CD4-positive, alpha-beta T cell treated with Interleukin-21 for 1 hour (primary cell): ENCODE results near the gene C16orf86.

Experiments used
- DNase-seq: peaks from one replicate; pipeline ENCODE4 v3.0.0-alpha.2; 2020

Gene C16orf86

DNA sequence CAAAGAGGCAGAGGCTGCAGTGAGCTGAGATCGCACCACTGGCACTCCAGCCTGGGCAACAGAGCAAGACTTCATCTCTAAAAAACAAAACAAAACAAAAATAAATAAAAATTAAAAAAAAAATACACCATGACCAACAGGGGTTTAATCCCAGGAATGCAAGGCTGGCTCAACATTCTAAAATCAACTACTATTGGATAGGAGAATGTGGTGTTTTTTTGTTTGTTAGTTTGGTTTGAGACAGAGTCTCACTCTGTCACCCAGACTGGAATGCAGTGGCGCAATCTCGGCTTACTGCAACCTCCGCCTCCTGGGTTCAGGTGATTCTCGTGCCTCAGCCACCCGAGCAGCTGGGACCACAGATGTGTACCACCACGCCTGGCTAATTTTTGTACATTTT, 32.7 kb downstream of the C16orf86 start:
- DNase-seq, result no peak

DNA sequence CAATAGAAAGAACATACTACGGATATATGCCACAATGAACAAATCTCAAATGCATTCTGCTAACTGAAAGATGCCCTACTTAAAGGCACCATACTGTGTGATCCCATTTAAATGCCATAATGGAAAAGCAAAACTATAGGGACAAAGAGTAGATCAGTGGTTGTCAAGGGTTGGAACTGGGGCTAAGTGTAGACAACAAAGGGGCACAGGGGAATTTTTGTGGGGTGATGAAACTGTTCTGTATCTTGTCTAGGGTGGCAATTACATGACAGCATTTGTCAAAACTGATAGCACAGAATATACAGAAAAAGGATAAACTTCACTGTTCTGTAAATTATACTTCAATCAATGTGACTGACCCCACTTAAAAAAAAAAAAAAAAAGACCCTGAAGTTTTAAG, 34.8 kb downstream of the C16orf86 start:
- no peak for DNase-seq

- no peak for DNase-seq
These were observed 35.5 kb downstream of the C16orf86 start for GRCh38 chr16:67702130-67702529.

GRCh38 chr16:67703626-67704025, 37.0 kb downstream of the C16orf86 start:
- DNase-seq, result no peak

- DNase-seq, result no peak
These were observed 37.5 kb downstream of the C16orf86 start for GRCh38 chr16:67704110-67704509.

DNA sequence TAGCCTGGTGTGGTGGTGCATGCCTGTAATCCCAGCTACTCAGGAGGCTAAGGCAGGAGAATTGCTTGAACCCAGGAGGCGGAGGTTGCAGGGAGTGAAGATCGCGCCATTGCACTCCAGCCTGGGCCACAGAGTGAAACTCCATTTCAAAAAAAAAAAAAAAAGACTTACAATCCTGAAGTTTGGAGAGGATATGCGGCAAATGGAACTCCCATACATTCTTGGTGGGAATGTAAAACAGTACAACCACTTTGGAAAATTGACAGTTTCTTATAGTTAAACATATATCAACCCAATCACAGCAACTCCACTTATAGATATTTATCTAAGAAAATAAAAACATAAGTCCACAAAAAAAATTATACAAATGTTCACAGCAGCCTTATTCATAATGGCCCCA, 40.6 kb downstream of the C16orf86 start:
- no peak for DNase-seq

DNA sequence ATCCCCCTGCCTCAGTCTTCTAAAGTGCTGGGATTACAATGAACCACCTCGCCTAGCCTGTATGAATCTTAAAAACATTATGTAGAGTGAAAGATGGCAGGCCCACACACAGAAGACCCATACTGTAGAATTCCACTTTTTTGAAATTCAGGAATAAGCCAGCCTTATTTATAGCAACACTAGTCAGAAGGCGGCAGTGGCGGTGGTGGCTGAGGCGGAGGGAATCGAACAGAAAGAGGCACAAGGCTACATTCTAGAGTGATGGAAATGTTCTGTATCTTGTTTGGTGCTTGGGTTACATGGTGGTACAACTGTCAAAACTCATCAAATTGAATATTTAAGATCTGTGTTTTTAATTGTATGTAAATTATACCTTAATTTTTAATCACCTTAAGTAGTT, 41.2 kb downstream of the C16orf86 start:
- DNase-seq, result no peak

DNA sequence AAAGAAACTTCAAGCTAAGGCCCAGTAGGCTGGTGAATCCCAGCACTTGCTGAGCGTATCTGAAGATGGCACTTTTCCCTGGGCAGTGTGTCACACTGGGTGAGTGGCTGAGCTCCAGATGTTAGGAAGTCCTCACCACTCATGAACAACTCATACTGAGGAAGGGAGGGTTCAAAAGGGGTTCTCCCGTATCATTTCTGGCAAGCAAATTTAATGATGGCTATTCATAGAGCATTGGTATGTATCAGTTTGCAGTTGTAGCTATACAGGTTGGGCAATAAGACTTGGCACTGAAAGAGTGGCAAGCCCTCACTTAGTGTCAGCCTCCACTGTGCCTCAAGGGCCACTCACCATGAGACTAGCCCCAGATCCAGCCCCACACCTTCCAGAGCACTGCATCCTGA, 41.8 kb downstream of the C16orf86 start:
- no peak for DNase-seq

GRCh38 chr16:67709050-67709449, 42.4 kb downstream of the C16orf86 start:
- DNase-seq, result no peak

DNA sequence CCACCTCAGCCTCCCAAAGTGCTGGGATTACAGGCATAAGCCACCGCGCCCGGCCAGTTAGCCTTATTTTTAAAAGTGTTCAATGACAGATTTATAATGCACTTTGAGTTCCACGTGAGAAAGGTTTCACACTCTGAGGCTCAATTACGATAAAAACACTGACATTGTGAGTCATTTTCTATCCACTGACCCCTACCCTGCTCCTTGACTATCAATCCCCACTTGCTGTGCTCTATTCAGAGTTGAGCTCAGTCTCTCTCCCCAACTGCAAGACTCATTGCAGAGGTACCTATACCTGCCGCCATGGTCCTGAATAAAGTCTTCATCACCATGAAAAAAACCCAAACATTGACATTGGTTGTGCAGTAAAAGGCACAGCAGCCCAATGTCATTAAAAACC, 44.0 kb downstream of the C16orf86 start:
- DNase-seq, result no peak

DNA sequence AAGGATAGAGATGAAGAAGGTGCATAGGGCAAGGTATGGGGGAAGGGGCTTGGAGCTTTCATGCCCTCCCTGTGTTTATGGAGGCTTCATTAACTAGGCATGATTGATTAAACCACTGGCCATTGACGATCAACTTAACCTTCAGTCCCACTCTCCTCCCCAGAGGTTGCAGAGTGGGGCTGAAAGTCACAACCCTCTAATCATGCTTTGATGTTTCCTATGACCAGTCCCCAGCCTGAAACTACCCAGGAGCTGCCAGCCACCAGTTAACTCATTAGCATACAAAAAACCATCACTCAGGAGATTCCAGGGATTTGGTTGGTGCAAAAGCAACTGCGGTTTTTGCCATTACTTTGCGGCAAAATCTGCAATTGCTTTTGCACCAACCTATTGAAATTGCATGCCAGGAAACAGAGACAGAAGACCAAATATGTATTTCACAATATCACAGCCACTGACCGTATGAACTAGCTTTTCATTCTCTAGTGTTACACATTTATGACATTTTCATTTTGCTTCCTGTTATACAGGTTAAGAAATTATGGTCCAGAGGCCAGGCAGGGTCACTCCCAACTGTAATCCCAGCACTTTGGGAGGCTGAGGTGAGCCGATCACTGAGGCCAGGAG, 47.1 kb downstream of the C16orf86 start:
- DNase-seq, result no peak

GRCh38 chr16:67714522-67714921, 47.9 kb downstream of the C16orf86 start:
- DNase-seq, result no peak

- no peak for DNase-seq
These were observed 49.5 kb downstream of the C16orf86 start for GRCh38 chr16:67716097-67716496.
